Upper lobe of left lung (tissue), 6 donors: Measurements from ENCODE around the gene APBB2. TPM values are rescaled to one million over a fixed set of nuclear protein-coding genes. Genes with fewer than 3 reads are reported as not detected.

Experiments used
- ATAC-seq, 2 donors: fragments of 200-7000 bp; cut with Tn5 transposase; one replicate each; pipeline ENCODE4 v1.9.1; 2022; ENCODE audit warnings: mild to moderate bottlenecking in 2 of 2, moderate library complexity in 2 of 2; ENCODE audit not compliant: low FRiP score in 2 of 2
- DNase-seq, 2 donors: peaks; one replicate each; pipeline ENCODE4 v3.0.0-alpha.2; 2019 to 2020
- H3K27ac ChIP-seq, 4 donors: fragments of 200-600 bp; sonication (generic); one replicate each; pipeline ENCODE4 v1.5.1; 2016 to 2019
- H3K27me3 ChIP-seq, 4 donors: fragments of 200-600 bp; sonication (generic); one replicate each; pipeline ENCODE4 v1.5.1; 2017 to 2019
- H3K36me3 ChIP-seq, 4 donors: fragments of 200-600 bp; sonication (generic); one replicate each; pipeline ENCODE4 v1.5.1; 2016 to 2019
- H3K4me1 ChIP-seq, 4 donors: fragments of 200-600 bp; sonication (generic); one replicate each; pipeline ENCODE4 v1.5.1; 2018 to 2019
- H3K4me3 ChIP-seq, 4 donors: fragments of 200-600 bp; sonication (generic); one replicate each; pipeline ENCODE4 v1.5.1; 2017 to 2019; ENCODE audit warnings: mild to moderate bottlenecking in 2 of 4, moderate library complexity in 1 of 4
- H3K9me3 ChIP-seq, 4 donors: fragments of 200-600 bp; sonication (generic); one replicate each; pipeline ENCODE4 v1.5.1; 2018 to 2019
- CTCF ChIP-seq, 6 experiments: fragments of 450-650 bp in 4 of 6; fragments of 200-600 bp in 2 of 6; sonication (generic) in 2 of 6; IDR thresholded peaks; one replicate each; pipeline ENCODE4 v1.5.1; 2016 to 2019; ENCODE audit warnings: antibody characterized with exemption in 6 of 6
- EP300 ChIP-seq, 4 donors: sonication (generic); formaldehyde crosslinking; IDR thresholded peaks; one replicate each; pipeline ENCODE4 v1.5.1; 2017; ENCODE audit warnings: antibody characterized with exemption in 4 of 4, control low read depth in 2 of 4
- POLR2A ChIP-seq, 4 donors: fragments of 450-650 bp; IDR thresholded peaks; one replicate each; pipeline ENCODE4 v1.5.1; 2016 to 2017; ENCODE audit warnings: antibody characterized with exemption in 4 of 4, mild to moderate bottlenecking in 2 of 4
- POLR2AphosphoS5 ChIP-seq, 2 donors: sonication (generic); formaldehyde crosslinking; IDR thresholded peaks; one replicate each; pipeline ENCODE4 v1.5.1; 2017; ENCODE audit warnings: antibody characterized with exemption in 2 of 2
- WGBS, 2 donors: methylation state at CpG; one replicate each; pipeline ENCODE4 v1.1.5; 2017 to 2018; 5-methylcytosine and 5-hydroxymethylcytosine counted together
- total RNA-seq, 6 donors: library from RNA; depleted of rRNA in 4 of 6; stranded (reverse); fragments of >200 nt in 4 of 6; gene quantifications; one replicate each; pipeline versions ENCODE4 v1.1.0 to v1.2.1, GENCODE V29; 2016 to 2021
- donor health status: DM: no; HTN: no; CAD: no; lungs with moderate emphysema.
- donor health status: DM: no; HTN: yes; CAD: no; lungs with severe emphysema.

APBB2 gene
- total RNA-seq, 6 donors from 2014 or later, result 69.5 to 168 (median 102) TPM

- DNase-seq (no peak), ATAC-seq (peak in 1 of 2 donors; percentile 53)
- Histone ChIP-seq H3K4me3 (no peak overlapping the region), H3K4me1 (peaks cover 0 to 5% (median 2%) of the 10 kb centered on the region in 4 donors), H3K9me3 (no peaks in the 10 kb centered on the region), H3K27ac (peak overlapping the region in 1 of 4 donors; percentile 42), H3K27me3 (no peaks in the 10 kb centered on the region), H3K36me3 (no peaks in the 10 kb centered on the region)
- no peak for TF ChIP-seq EP300 (IDR thresholded peaks at IDR 0.05)
- TF ChIP-seq CTCF (IDR thresholded peaks at IDR 0.05), result peak; percentile 32 to 72 (median 61)
- no peak for TF ChIP-seq POLR2A (IDR thresholded peaks at IDR 0.05)
- no peak for TF ChIP-seq POLR2AphosphoS5 (IDR thresholded peaks at IDR 0.05)
Observed at GRCh38 chr4:40976343-40976742, 238.0 kb downstream of the APBB2 start.

GRCh38 chr4:40972722-40973121, 241.6 kb downstream of the APBB2 start:
- 91 to 100% methylated on average over 1 of the region's 1 CpG for WGBS, 2 donors
- H3K4me3 ChIP-seq, result no peak overlapping the region
- H3K36me3 ChIP-seq, result no peaks in the 10 kb centered on the region
- H3K4me1 ChIP-seq, result peaks cover 0 to 6% (median 2%) of the 10 kb centered on the region in 4 donors
- no peaks in the 10 kb centered on the region for H3K27me3 ChIP-seq
- no peak overlapping the region for H3K27ac ChIP-seq
- no peaks in the 10 kb centered on the region for H3K9me3 ChIP-seq
- ATAC-seq, result no peak
- no peak for TF ChIP-seq EP300 (IDR thresholded peaks at IDR 0.05)
- TF ChIP-seq POLR2A (IDR thresholded peaks at IDR 0.05), result no peak
- TF ChIP-seq CTCF (IDR thresholded peaks at IDR 0.05), result no peak
- TF ChIP-seq POLR2AphosphoS5 (IDR thresholded peaks at IDR 0.05), result no peak
- no peak for DNase-seq

GRCh38 chr4:40971338-40971737, 243.0 kb downstream of the APBB2 start:
- Histone ChIP-seq H3K4me1 (peaks cover 0 to 8% (median under 1%) of the 10 kb centered on the region in 4 donors), H3K36me3 (peaks cover 0 to 3% (median 0%) of the 10 kb centered on the region in 4 donors), H3K4me3 (no peak overlapping the region), H3K27me3 (no peaks in the 10 kb centered on the region), H3K9me3 (no peaks in the 10 kb centered on the region), H3K27ac (no peak overlapping the region)
- WGBS, 2 donors, result 81 to 90% methylated on average over 3 of the region's 3 CpGs
- TF ChIP-seq POLR2AphosphoS5 (IDR thresholded peaks at IDR 0.05), result no peak
- no peak for TF ChIP-seq EP300 (IDR thresholded peaks at IDR 0.05)
- no peak for TF ChIP-seq POLR2A (IDR thresholded peaks at IDR 0.05)
- TF ChIP-seq CTCF (IDR thresholded peaks at IDR 0.05), result no peak
- DNase-seq (no peak), ATAC-seq (no peak)

GRCh38 chr4:40969501-40969900, 244.8 kb downstream of the APBB2 start:
- no peak for DNase-seq
- 72 to 86% methylated on average over 2 of the region's 2 CpGs for WGBS, 2 donors
- H3K27me3 ChIP-seq, result no peaks in the 10 kb centered on the region

More at GRCh38 chr4:40969501-40969900, 244.8 kb downstream of the APBB2 start:
- Histone ChIP-seq H3K36me3 (peaks cover 0 to 3% (median 0%) of the 10 kb centered on the region in 4 donors), H3K4me3 (no peak overlapping the region), H3K4me1 (peaks cover 0 to 6% (median 0%) of the 10 kb centered on the region in 4 donors), H3K27ac (no peak overlapping the region), H3K9me3 (no peaks in the 10 kb centered on the region)
- ATAC-seq, result no peak
- TF ChIP-seq EP300 (IDR thresholded peaks at IDR 0.05), result no peak
- TF ChIP-seq CTCF (IDR thresholded peaks at IDR 0.05), result no peak
- TF ChIP-seq POLR2A (IDR thresholded peaks at IDR 0.05), result no peak
- no peak for TF ChIP-seq POLR2AphosphoS5 (IDR thresholded peaks at IDR 0.05)
